HCT116 (cell line): ENCODE measurements around the gene EPHB4. TPM values are rescaled to one million over a fixed set of nuclear protein-coding genes. Genes with fewer than 3 reads are reported as not detected.

ENCODE experiments used
- ATAC-seq: fragments of 200-7000 bp; cut with Tn5 transposase; 2 replicates; pipeline ENCODE4 v1.9.1; 2020; ENCODE audit warnings: mild to moderate bottlenecking, moderate library complexity
- BruUV-seq: library from RNA; stranded (reverse); fragments of 400-500 nt; replicated peaks from 2 replicates; lab custom pipeline; 2021; lab: Mats Ljungman, UMichigan
- CTCF ChIA-PET: fragments of 300-600 bp; sonication (Branson Sonifier 250); formaldehyde crosslinking; loops from one replicate; lab custom pipeline; 2021; ENCODE audit warnings: antibody characterized with exemption; lab: Charles Lee
- POLR2A ChIA-PET: fragments of 300-600, 350-600 bp; sonication (Branson Sonifier 250); formaldehyde crosslinking; loops from one replicate; lab custom pipeline; 2021; ENCODE audit warnings: antibody characterized with exemption; lab: Charles Lee
- RAD21 ChIA-PET, 2 experiments: fragments of 300-600 bp; sonication (Branson Sonifier 250); formaldehyde crosslinking; loops; one replicate each; lab custom pipeline; 2023; ENCODE audit warnings: low total read pairs in 2 of 2; ENCODE audit not compliant: uncharacterized antibody in 2 of 2, unreplicated experiment in 2 of 2, low non-redundant PET in 1 of 2; lab: Charles Lee
- DNase-seq: peaks from one replicate; pipeline ENCODE4 v3.0.0-alpha.2; 2010; ENCODE audit warnings: low read depth, low spot score
- H2AFZ ChIP-seq: fragments of 200-600 bp; shearing (Covaris generic), sonication (generic); 2 replicates; pipeline ENCODE4 v1.6.1; 2017; ENCODE audit warnings: low read depth, mixed run types, mixed read lengths, antibody characterized with exemption, low read length; ENCODE audit not compliant: poor library complexity, severe bottlenecking
- H3K27ac ChIP-seq: 2 replicates; pipeline ENCODE4 v1.5.1; 2012; ENCODE audit warnings: low read depth, low read length
- H3K27me3 ChIP-seq: fragments of 200-600 bp; sonication (generic); 2 replicates; pipeline ENCODE4 v1.6.1; 2016; ENCODE audit warnings: mixed run types, low read length, mixed read lengths; ENCODE audit not compliant: insufficient read depth
- H3K36me3 ChIP-seq, 2 experiments: fragments of 200-500 bp in 1 of 2; fragments of 200-600 bp in 1 of 2; sonication (Bioruptor generic) in 1 of 2; sonication (generic) in 1 of 2; 2 replicates each; pipeline versions ENCODE4 v1.5.1 to v1.6.1; 2014 to 2016; ENCODE audit warnings: low read length in 2 of 2, inconsistent platforms in 1 of 2, mixed read lengths in 1 of 2, mixed run types in 1 of 2; ENCODE audit not compliant: insufficient read depth in 2 of 2, control insufficient read depth in 1 of 2
- H3K4me1 ChIP-seq, 2 experiments: fragments of 200-600 bp in 1 of 2; sonication (generic) in 1 of 2; 2 replicates each; pipeline versions ENCODE4 v1.5.1 to v1.6.1; 2012 to 2017; ENCODE audit warnings: low read length in 2 of 2, inconsistent platforms in 1 of 2, mild to moderate bottlenecking in 1 of 2, mixed read lengths in 1 of 2, mixed run types in 1 of 2, moderate library complexity in 1 of 2; ENCODE audit not compliant: insufficient read depth in 2 of 2, control insufficient read depth in 1 of 2
- H3K4me2 ChIP-seq: fragments of 200-600 bp; sonication (generic); 2 replicates; pipeline ENCODE4 v1.6.1; 2017; ENCODE audit warnings: mixed run types, low read length, mixed read lengths
- H3K4me3 ChIP-seq, 2 experiments: fragments of 200-600 bp in 1 of 2; sonication (generic) in 1 of 2; replicated peaks in 1 of 2; 2 replicates each; pipeline ENCODE4 v1.5.1; 2011 to 2016; ENCODE audit warnings: low read length in 2 of 2, control low read depth in 1 of 2, low read depth in 1 of 2, mild to moderate bottlenecking in 1 of 2, mixed read lengths in 1 of 2, mixed run types in 1 of 2
- H3K79me2 ChIP-seq: fragments of 200-600 bp; sonication (generic); 2 replicates; pipeline ENCODE4 v1.6.1; 2017; ENCODE audit warnings: mild to moderate bottlenecking, mixed run types, low read length, moderate library complexity, mixed read lengths; ENCODE audit not compliant: insufficient read depth
- H3K9ac ChIP-seq: fragments of 200-600 bp; sonication (generic); 2 replicates; pipeline ENCODE4 v1.6.1; 2016; ENCODE audit warnings: low read length, mixed read lengths
- H3K9me2 ChIP-seq: fragments of 200-600 bp; sonication (generic), shearing (Covaris generic); 2 replicates; pipeline ENCODE4 v1.6.1; 2017; ENCODE audit warnings: mixed run types, mild to moderate bottlenecking, moderate library complexity; ENCODE audit not compliant: insufficient read depth
- H3K9me3 ChIP-seq, 2 experiments: fragments of 200-500 bp in 1 of 2; fragments of 200-600 bp in 1 of 2; sonication (Bioruptor generic) in 1 of 2; sonication (generic) in 1 of 2; 2 replicates each; pipeline ENCODE4 v1.6.1; 2014 to 2017; ENCODE audit warnings: low read length in 2 of 2, mixed read lengths in 2 of 2, inconsistent platforms in 1 of 2, low read depth in 1 of 2, mild to moderate bottlenecking in 1 of 2, mixed run types in 1 of 2, moderate library complexity in 1 of 2; ENCODE audit not compliant: control insufficient read depth in 1 of 2, insufficient read depth in 1 of 2
- H4K20me1 ChIP-seq: fragments of 200-600 bp; sonication (generic), shearing (Covaris generic); 2 replicates; pipeline ENCODE4 v1.6.1; 2017; ENCODE audit warnings: mixed run types, mild to moderate bottlenecking, moderate library complexity; ENCODE audit not compliant: insufficient read depth
- CBX3 ChIP-seq: IDR thresholded peaks from 2 replicates; pipeline ENCODE4 v1.6.1; 2012; ENCODE audit warnings: low read depth
- CEBPB ChIP-seq: IDR thresholded peaks from 2 replicates; pipeline ENCODE4 v1.6.1; 2012; ENCODE audit warnings: low read depth
- CTCF ChIP-seq, 3 experiments: fragments of 200-600 bp in 1 of 3; sonication (generic) in 1 of 3; IDR thresholded peaks in 2 of 3; conservative IDR thresholded peaks in 1 of 3; 2 replicates each; pipeline ENCODE4 v1.5.1; 2012 to 2017; ENCODE audit warnings: low read depth in 2 of 3, low read length in 2 of 3, antibody characterized with exemption in 1 of 3, borderline replicate concordance in 1 of 3, control low read depth in 1 of 3, mild to moderate bottlenecking in 1 of 3, mixed read lengths in 1 of 3, mixed run types in 1 of 3, moderate library complexity in 1 of 3; ENCODE audit not compliant: insufficient read depth in 1 of 3
- EZH2 ChIP-seq: fragments of 200-600 bp; sonication (generic); IDR thresholded peaks from 2 replicates; pipeline ENCODE4 v1.6.1; 2017; ENCODE audit warnings: antibody characterized with exemption, mixed run types
- MAX ChIP-seq: IDR thresholded peaks from 2 replicates; pipeline ENCODE4 v1.6.1; 2012
- RAD21 ChIP-seq: IDR thresholded peaks from 2 replicates; pipeline ENCODE4 v1.6.1; 2012; ENCODE audit warnings: low read depth, mild to moderate bottlenecking
- SP1 ChIP-seq: IDR thresholded peaks from 2 replicates; pipeline ENCODE4 v1.6.1; 2012; ENCODE audit warnings: low read depth
- TCF7L2 ChIP-seq: IDR thresholded peaks from 2 replicates; pipeline ENCODE4 v1.7.0; 2011; ENCODE audit warnings: borderline replicate concordance, inconsistent platforms; ENCODE audit not compliant: insufficient read depth, insufficient read length; ENCODE audit errors: extremely low read depth
- ZBTB33 ChIP-seq: IDR thresholded peaks from 2 replicates; pipeline ENCODE4 v1.6.1; 2011; ENCODE audit warnings: mild to moderate bottlenecking, low read length, moderate library complexity; ENCODE audit not compliant: insufficient replicate concordance; ENCODE audit errors: extremely low read depth
- intact Hi-C: fragments of 100-400 bp; cut with micrococcal nuclease; formaldehyde crosslinking; loops from 2 replicates; pipeline ENCODE4 v1.10.0; 2022
- total RNA-seq: library from RNA; stranded (reverse); gene quantifications from one replicate; pipeline ENCODE4 v1.2.1, GENCODE V29; 2021; ENCODE audit not compliant: unreplicated experiment

Gene EPHB4
- total RNA-seq, 1 experiment from 2014 or later, result 61.1 TPM

GRCh38 chr7:100768784-100769183, 58.5 kb downstream of the EPHB4 start (continued):
- TF ChIP-seq ZBTB33, result no peak
- no peak for TF ChIP-seq TCF7L2
- no peak for TF ChIP-seq RAD21
- no peak for TF ChIP-seq CEBPB
- TF ChIP-seq SP1, result no peak
- no peak for TF ChIP-seq MAX

- ChIA-PET CTCF (no interaction called here), POLR2A (no interaction called here), RAD21 (no interaction called here)
- no peaks in the 10 kb centered on the region for H3K36me3 ChIP-seq
- no peak for TF ChIP-seq CTCF (IDR thresholded peaks at IDR 0.05 in 2 of 3, conservative IDR thresholded peaks at IDR 0.05 in 1 of 3; ENCODE audit: borderline replicate concordance in 1 of 3, insufficient read depth in 1 of 3, low read depth in 2 of 3, low read length in 2 of 3)
- TF ChIP-seq CBX3, result no peak
- TF ChIP-seq EZH2, result no peak
- H3K9me3 ChIP-seq, result no peaks in the 10 kb centered on the region
- DNase-seq (no peak), ATAC-seq (no peak)
- intact Hi-C loops, result no loop called here
- H3K4me2 ChIP-seq, result no peak overlapping the region
- H3K27ac ChIP-seq, result no peak overlapping the region
- no peak overlapping the region for H2AFZ ChIP-seq
- no peaks in the 10 kb centered on the region for H3K79me2 ChIP-seq
- BruUV-seq, result no TSS peak
- no peak overlapping the region for H3K4me3 ChIP-seq
- H3K27me3 ChIP-seq, result no peaks in the 10 kb centered on the region
- H4K20me1 ChIP-seq, result no peaks in the 10 kb centered on the region
- H3K4me1 ChIP-seq, result no peaks in the 10 kb centered on the region
- no peaks in the 10 kb centered on the region for H3K9me2 ChIP-seq
- H3K9ac ChIP-seq, result no peak overlapping the region
Observed at GRCh38 chr7:100765250-100765649, 62.1 kb downstream of the EPHB4 start.
